Suprapubic skin (tissue), 4 donors: Measurements from ENCODE around the gene HELZ. TPM values are rescaled to one million over a fixed set of nuclear protein-coding genes. Genes with fewer than 3 reads are reported as not detected.
A peak's percentile ranks its signal among the peaks of the same experiment; 100 is the strongest.
"Not testable (repeated sequence)": the region's sequence is repeated elsewhere in the genome, so short reads cannot be mapped to it uniquely, and the experiment has no call there.

ENCODE experiments used
- DNase-seq, 2 donors: peaks; one replicate each; pipeline ENCODE4 v3.0.0-alpha.2; 2019; ENCODE audit warnings: low spot score in 2 of 2
- H3K27ac ChIP-seq: fragments of 200-600 bp; sonication (generic); one replicate; pipeline ENCODE4 v1.5.1; 2019
- H3K27me3 ChIP-seq: fragments of 200-600 bp; sonication (generic); one replicate; pipeline ENCODE4 v1.5.1; 2019
- H3K36me3 ChIP-seq: fragments of 200-600 bp; sonication (generic); one replicate; pipeline ENCODE4 v1.5.1; 2019
- H3K4me1 ChIP-seq: fragments of 200-600 bp; sonication (generic); one replicate; pipeline ENCODE4 v1.5.1; 2019
- H3K4me3 ChIP-seq: fragments of 200-600 bp; sonication (generic); one replicate; pipeline ENCODE4 v1.5.1; 2019; ENCODE audit warnings: mild to moderate bottlenecking
- H3K9me3 ChIP-seq: fragments of 200-600 bp; sonication (generic); one replicate; pipeline ENCODE4 v1.5.1; 2019
- EP300 ChIP-seq: sonication (generic); formaldehyde crosslinking; IDR thresholded peaks from one replicate; pipeline ENCODE4 v1.6.1; 2017; ENCODE audit warnings: antibody characterized with exemption
- POLR2A ChIP-seq, 2 donors: fragments of 450-650 bp; IDR thresholded peaks; one replicate each; pipeline ENCODE4 v1.6.1; 2017; ENCODE audit warnings: antibody characterized with exemption in 2 of 2, mild to moderate bottlenecking in 2 of 2, moderate library complexity in 2 of 2
- POLR2AphosphoS5 ChIP-seq, 3 donors: sonication (generic); formaldehyde crosslinking; IDR thresholded peaks; one replicate each; pipeline ENCODE4 v1.6.1; 2017; ENCODE audit warnings: antibody characterized with exemption in 3 of 3
- WGBS: methylation state at CpG from one replicate; pipeline ENCODE4 v1.1.5; 2018; 5-methylcytosine and 5-hydroxymethylcytosine counted together
- total RNA-seq, 4 donors: library from RNA; depleted of rRNA; stranded (reverse); fragments of >200 nt; gene quantifications; one replicate each; pipeline ENCODE4 v1.1.0, GENCODE V29; 2016
- TF ChIP-seq, protein P1 (sequence below), 2 donors: fragments of 200-600 bp in 1 of 2; fragments of 450-650 bp in 1 of 2; sonication (generic) in 1 of 2; IDR thresholded peaks; one replicate each; pipeline ENCODE4 v1.5.1; 2016 to 2019; ENCODE audit warnings: antibody characterized with exemption in 2 of 2, mild to moderate bottlenecking in 1 of 2, moderate library complexity in 1 of 2

HELZ gene
- total RNA-seq, 4 donors from 2014 or later: 30.9 to 88.5 (median 36.7) TPM

DNA sequence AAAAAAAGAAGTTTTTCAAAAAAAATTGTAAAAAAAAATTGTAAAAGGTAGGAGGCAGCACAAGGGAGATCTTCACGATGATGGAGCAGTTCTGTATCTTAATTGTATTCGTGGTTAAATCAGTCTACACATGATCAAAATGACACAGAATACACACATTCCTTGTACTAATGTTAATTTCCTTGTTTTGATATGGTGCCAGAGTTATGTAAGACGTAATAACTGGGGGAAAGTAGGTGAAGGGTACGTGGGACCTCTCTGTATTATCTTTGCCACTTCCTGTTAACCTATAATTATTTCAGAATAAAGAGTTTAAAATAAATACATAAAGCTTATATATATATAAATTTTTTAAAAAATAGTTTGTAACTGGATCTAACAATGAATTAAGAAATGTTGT lies 36.8 kb downstream of the HELZ start:
- H3K36me3 ChIP-seq: no peaks in the 10 kb centered on the region
- no peaks in the 10 kb centered on the region for H3K27me3 ChIP-seq
- no peak overlapping the region for H3K4me3 ChIP-seq
- no peaks in the 10 kb centered on the region for H3K9me3 ChIP-seq
- H3K27ac ChIP-seq: no peak overlapping the region
- H3K4me1 ChIP-seq: peaks cover 6% of the 10 kb centered on the region
- no peak for TF ChIP-seq EP300
- TF ChIP-seq POLR2A (IDR thresholded peaks at IDR 0.05): no peak
- TF ChIP-seq POLR2AphosphoS5 (IDR thresholded peaks at IDR 0.05): no peak
- TF ChIP-seq, protein P1, sequence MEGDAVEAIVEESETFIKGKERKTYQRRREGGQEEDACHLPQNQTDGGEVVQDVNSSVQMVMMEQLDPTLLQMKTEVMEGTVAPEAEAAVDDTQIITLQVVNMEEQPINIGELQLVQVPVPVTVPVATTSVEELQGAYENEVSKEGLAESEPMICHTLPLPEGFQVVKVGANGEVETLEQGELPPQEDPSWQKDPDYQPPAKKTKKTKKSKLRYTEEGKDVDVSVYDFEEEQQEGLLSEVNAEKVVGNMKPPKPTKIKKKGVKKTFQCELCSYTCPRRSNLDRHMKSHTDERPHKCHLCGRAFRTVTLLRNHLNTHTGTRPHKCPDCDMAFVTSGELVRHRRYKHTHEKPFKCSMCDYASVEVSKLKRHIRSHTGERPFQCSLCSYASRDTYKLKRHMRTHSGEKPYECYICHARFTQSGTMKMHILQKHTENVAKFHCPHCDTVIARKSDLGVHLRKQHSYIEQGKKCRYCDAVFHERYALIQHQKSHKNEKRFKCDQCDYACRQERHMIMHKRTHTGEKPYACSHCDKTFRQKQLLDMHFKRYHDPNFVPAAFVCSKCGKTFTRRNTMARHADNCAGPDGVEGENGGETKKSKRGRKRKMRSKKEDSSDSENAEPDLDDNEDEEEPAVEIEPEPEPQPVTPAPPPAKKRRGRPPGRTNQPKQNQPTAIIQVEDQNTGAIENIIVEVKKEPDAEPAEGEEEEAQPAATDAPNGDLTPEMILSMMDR (IDR thresholded peaks at IDR 0.05): no peak
- WGBS: 45% methylated on average over 4 of the region's 4 CpGs
- DNase-seq: no peak

DNA sequence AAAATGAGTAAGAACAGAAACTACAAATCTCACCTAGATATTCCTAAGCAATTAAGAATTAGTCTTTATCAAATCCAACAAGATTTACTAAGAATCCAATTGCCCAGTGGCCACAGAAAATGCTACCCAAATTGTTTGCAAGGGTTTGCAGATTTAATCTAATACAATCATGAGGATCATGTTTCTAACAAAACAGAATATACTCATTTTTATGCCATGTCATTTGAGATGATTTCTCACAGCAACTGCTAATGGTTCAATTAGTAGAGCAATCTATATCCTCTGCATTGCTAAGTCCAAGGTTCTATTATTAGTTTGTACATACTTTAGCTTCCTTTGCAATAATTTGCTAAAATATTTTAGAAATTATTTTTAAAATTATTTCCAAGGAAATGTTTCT lies 41.2 kb downstream of the HELZ start:
- no peak for DNase-seq
- Histone ChIP-seq H3K4me1 (no peaks in the 10 kb centered on the region), H3K4me3 (no peak overlapping the region), H3K27me3 (no peaks in the 10 kb centered on the region), H3K36me3 (peaks cover 22% of the 10 kb centered on the region), H3K9me3 (no peaks in the 10 kb centered on the region), H3K27ac (no peak overlapping the region)
- no peak for TF ChIP-seq POLR2A (IDR thresholded peaks at IDR 0.05)
- TF ChIP-seq, protein P1 (IDR thresholded peaks at IDR 0.05): no peak
- TF ChIP-seq POLR2AphosphoS5 (IDR thresholded peaks at IDR 0.05): no peak
- TF ChIP-seq EP300: no peak

DNA sequence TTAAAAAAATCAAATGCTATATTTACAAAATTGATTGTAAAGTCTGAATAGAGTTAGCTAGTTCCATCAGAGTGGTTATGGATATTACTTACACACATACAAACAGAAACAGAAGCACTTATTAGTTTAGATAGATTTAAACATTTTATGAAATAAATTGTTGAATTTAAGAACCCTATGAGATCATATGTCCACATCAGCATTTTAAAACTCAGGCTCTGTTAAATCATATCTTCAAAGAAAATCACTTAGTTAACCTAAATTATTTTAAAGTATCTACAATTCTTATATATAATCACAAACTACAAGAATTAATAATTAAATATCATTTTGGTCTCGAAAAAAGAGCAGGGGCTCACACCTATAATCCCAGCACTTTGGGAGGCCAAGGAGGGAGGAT lies 42.5 kb downstream of the HELZ start:
- Histone ChIP-seq H3K27ac (no peak overlapping the region), H3K4me3 (no peak overlapping the region), H3K4me1 (no peaks in the 10 kb centered on the region), H3K27me3 (no peaks in the 10 kb centered on the region), H3K9me3 (no peaks in the 10 kb centered on the region), H3K36me3 (peaks cover 26% of the 10 kb centered on the region)
- 100% methylated on average over 1 of the region's 1 CpG for WGBS
- TF ChIP-seq POLR2A (IDR thresholded peaks at IDR 0.05): no peak
- no peak for TF ChIP-seq POLR2AphosphoS5 (IDR thresholded peaks at IDR 0.05)
- TF ChIP-seq EP300: no peak
- TF ChIP-seq, protein P1 (IDR thresholded peaks at IDR 0.05): no peak
- DNase-seq: no peak

DNA sequence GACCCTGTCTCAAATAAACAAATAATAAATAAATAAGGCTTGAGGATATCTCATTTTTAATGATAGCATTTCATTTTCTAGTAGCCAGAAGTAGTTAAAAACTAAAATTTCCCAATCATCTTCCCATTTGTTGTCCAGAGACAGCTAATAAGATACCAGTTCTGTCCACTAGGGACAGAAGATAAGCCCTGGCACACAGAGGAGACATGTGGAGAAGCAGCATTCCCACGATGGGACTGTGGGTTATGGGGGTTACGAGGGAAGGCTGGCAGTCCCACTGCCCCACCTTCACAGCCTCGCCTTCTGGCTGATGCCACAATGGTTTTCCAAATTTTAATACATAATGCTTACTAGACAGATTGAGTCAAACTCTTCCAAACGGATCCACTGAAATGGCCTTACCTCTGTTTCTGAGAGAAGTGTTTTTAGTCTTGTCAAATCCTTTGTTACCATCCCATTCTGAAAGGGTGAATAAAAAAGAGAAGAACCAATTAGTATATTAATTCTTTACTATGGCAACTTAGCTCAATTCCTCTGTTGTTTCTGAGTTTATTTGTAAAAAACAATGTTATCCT lies 44.2 kb downstream of the HELZ start:
- TF ChIP-seq POLR2A (IDR thresholded peaks at IDR 0.05) (no peak), EP300 (no peak), POLR2AphosphoS5 (IDR thresholded peaks at IDR 0.05) (no peak)
- TF ChIP-seq, protein P1 (IDR thresholded peaks at IDR 0.05): peak in 1 of 2 donors; percentile 37
- WGBS: 90% methylated on average over 4 of the region's 4 CpGs
- no peak for DNase-seq
- H3K4me3 ChIP-seq: no peak overlapping the region
- no peaks in the 10 kb centered on the region for H3K9me3 ChIP-seq
- no peak overlapping the region for H3K27ac ChIP-seq
- H3K36me3 ChIP-seq: peaks cover 37% of the 10 kb centered on the region
- H3K4me1 ChIP-seq: no peaks in the 10 kb centered on the region
- H3K27me3 ChIP-seq: no peaks in the 10 kb centered on the region

DNA sequence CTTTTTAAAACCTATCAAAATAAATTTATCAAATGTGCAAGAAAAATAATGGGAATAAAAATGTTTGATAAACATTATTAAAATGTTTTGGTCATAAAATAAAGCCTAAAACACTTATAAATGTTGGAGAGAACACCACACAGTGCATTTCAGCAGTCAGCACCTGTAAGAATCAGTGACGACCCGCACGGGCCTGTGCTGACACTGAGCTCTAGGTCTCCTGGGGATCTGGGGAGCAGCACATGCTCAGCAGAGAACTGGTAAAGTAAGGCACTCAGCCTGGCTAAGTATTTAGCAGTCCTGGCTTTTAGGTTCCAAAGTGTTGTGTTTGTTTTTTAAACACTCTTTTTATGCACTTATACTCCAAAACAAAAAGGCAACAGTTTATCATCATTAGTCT lies 46.9 kb downstream of the HELZ start:
- TF ChIP-seq, protein P1 (IDR thresholded peaks at IDR 0.05): no peak
- no peak for TF ChIP-seq POLR2A (IDR thresholded peaks at IDR 0.05)
- Histone ChIP-seq H3K27ac (no peak overlapping the region), H3K27me3 (no peaks in the 10 kb centered on the region), H3K9me3 (no peaks in the 10 kb centered on the region), H3K4me1 (no peaks in the 10 kb centered on the region), H3K36me3 (peaks cover 43% of the 10 kb centered on the region), H3K4me3 (no peak overlapping the region)
- no peak for DNase-seq
- WGBS: 85% methylated on average over 3 of the region's 3 CpGs

DNA sequence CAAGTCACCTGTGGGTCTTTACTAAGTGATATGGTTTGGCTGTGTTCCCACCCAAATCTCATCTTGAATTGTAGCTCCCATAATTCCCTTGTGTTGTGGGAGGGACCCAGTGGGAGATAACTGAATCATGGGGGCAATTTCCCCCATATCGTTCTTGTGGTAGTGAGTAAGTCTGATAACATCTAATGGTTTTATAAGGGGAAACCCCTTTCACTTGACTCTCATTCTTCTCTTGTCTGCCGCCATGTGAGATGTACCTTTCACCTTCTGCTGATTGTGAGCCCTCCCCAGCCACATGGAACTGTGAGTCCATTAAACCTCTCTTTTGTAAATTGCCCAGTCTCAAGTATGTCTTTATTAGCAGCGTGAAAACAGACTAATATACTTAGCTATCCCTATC lies 48.0 kb downstream of the HELZ start:
- WGBS: 75% methylated on average over 3 of the region's 3 CpGs
- H3K4me3 ChIP-seq, DNase-seq, H3K9me3 ChIP-seq, H3K27me3 ChIP-seq, H3K27ac ChIP-seq, H3K4me1 ChIP-seq: not testable (repeated sequence)
- peaks cover 43% of the 10 kb centered on the region for H3K36me3 ChIP-seq
